GM12864 (cell line): ENCODE measurements around the gene SLITRK1.

Experiments
- DNase-seq: peaks from one replicate; pipeline ENCODE4 v3.0.0-alpha.2; 2011; ENCODE audit warnings: low read depth
- H3K4me3 ChIP-seq: 2 replicates; pipeline ENCODE4 v1.5.1; 2011; ENCODE audit warnings: mild to moderate bottlenecking, low read depth, low read length, control low read depth
- CTCF ChIP-seq: IDR thresholded peaks from 2 replicates; pipeline ENCODE4 v1.5.1; 2011; ENCODE audit warnings: low read depth, mild to moderate bottlenecking, moderate library complexity, low read length, control low read depth, inconsistent platforms; ENCODE audit errors: missing control alignments

Gene SLITRK1

GRCh38 chr13:83827338-83827737, 54.9 kb downstream of the SLITRK1 start:
- TF ChIP-seq CTCF, result no peak
- no peak overlapping the region for H3K4me3 ChIP-seq
- DNase-seq, result no peak
